T47D (cell line): ENCODE measurements around the gene OR10T2.
"Not testable (repeated sequence)": the region's sequence is repeated elsewhere in the genome, so short reads cannot be mapped to it uniquely, and the experiment has no call there.

Experiments used
- DNase-seq, 2 experiments: peaks; one replicate each; pipeline versions ENCODE4 v3.0.0 to v3.0.0-alpha.2; 2011 to 2012; ENCODE audit warnings: low read depth in 1 of 2, low spot score in 1 of 2
- JUND ChIP-seq: IDR thresholded peaks from 2 replicates; pipeline ENCODE4 v1.6.1; 2012; ENCODE audit warnings: low read depth
- in situ Hi-C: cut with HindIII; loops from 2 replicates; pipeline ENCODE4 v1.10.0; 2016; ENCODE audit warnings: low sequenced_read_pairs, low pct_unique_long_range_greater_than_20kb

Gene OR10T2, protein sequence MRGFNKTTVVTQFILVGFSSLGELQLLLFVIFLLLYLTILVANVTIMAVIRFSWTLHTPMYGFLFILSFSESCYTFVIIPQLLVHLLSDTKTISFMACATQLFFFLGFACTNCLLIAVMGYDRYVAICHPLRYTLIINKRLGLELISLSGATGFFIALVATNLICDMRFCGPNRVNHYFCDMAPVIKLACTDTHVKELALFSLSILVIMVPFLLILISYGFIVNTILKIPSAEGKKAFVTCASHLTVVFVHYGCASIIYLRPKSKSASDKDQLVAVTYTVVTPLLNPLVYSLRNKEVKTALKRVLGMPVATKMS

DNA sequence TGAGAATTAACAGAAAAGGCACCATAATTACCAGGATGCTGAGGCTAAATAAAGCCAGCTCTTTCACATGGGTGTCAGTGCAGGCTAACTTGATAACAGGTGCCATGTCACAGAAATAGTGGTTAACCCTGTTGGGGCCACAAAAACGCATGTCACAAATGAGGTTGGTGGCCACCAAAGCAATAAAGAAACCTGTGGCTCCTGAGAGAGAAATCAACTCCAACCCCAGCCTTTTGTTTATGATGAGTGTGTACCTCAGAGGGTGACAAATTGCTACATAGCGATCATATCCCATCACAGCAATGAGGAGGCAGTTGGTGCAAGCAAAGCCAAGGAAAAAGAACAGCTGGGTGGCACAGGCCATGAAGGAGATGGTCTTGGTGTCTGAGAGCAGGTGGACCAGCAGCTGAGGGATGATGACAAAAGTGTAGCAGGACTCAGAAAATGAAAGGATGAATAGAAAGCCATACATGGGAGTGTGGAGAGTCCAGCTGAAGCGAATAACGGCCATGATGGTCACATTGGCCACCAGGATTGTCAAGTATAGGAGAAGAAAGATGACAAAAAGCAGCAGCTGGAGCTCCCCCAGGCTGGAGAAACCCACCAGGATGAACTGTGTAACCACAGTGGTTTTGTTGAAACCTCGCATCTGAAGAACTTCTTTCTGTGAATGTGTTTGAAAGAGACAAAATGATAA is at the start of gene OR10T2:
Gene OR10T2, minus strand, starts transcription at position 649 of the 697 bp plus-strand sequence. Its CDS starts 0 bp downstream, at position 649.
- DNase-seq = no peak
- TF ChIP-seq JUND = no peak
- in situ Hi-C loops = no loop called here

DNA sequence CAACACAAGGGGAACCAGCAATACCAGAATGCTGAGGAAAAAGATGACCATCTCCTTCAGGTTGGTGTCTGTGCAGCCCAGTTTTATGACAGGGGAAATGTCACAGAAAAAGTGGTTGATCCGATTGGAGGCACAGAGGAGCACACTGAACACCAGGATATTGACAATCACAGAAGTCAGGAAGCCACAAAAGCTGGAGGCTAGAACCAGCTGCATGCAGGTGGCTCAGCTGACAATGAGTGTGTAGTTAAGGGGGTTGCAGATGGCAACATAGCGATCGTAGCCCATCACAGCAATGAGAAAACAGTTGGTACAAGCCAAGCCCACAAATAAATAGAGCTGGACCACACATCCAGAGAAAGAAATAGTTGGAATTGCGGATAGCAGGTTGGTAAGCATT is 46.1 kb upstream of the OR10T2 start:
- TF ChIP-seq JUND = no peak
- in situ Hi-C loops = no loop called here
- no peak for DNase-seq

DNA sequence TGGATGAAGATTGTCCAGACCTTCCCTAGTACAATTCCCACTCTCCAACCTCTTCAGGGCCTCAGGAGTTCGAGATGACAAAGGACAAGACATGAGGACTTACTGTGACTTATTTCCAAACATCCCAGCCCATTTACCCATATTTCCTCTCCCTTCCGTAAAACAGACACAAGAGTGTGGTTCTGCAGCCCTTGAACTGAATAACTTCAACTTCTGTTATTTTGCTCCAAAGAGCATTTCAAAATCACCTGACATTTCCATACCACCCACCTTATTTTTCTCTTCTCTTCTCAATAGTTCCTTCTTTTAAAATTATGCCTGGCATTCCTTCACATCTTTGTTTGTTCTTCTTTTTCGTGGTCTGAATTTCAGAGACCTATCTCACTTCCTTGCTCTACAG is 35.5 kb upstream of the OR10T2 start:
- no peak for TF ChIP-seq JUND
- in situ Hi-C loops = no loop called here
- no peak for DNase-seq

DNA sequence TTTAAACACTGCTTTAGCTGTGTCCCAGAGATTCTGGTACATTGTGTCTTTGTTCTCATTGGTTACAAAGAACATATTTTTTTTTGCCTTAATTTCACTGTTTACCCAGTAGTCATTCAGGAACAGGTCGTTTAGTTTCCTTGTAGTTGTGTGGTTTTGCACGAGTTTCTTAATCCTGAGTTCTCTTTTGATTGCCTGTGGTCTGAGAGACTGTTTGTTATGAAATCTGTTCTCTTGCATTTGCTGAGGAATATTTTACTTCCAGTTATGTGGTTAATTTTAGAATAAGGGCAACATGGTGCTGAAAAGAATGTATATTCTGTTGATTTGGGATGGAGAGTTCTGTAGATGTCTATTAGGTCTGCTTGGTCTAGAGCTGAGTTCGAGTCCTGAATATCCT is 30.9 kb upstream of the OR10T2 start:
- DNase-seq, in situ Hi-C loops: not testable (repeated sequence)

DNA sequence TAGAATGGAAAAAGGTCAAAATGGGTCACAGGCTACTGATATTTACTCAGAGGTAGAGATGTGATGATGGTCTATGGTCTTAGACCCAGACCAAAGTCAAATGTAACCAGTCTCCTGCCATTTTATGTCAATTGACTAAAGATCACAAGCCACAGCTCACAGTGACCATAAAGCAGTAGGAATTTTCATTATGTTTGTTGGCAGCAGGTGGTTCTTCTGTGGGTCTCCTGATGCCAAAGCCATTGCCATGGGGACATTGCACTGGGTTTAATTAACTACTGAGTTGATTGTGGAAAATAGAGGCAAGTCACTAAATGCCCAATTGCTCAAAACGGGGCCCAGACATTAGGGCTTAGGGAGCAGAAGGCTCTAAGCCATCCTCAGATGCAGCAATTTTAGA is 26.9 kb upstream of the OR10T2 start, which contains the start of gene OR10K2:
Gene OR10K2, minus strand, starts transcription at position 101 of the 400 bp plus-strand sequence. CDS start 5,371 bp downstream, outside the sequence.
- in situ Hi-C loops = no loop called here

DNA sequence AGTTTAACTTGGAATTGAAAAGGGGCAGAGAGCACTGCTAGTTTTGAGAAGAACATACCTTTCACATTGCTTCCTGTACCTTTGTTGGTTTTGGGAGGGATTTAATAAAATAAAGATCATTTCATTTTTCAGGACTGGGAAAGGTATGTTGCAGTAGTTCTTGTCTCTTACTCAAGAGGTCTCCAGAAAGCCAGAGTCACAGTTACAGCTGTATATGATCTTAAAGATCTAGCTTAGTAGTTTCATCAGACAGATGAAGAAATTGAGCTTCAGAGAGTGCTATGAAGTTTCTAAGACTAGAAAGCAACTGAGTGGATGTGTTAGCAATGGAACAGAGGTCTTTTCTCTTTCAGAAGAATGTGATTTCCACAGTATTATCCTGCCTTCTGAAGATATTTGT is 25.8 kb upstream of the OR10T2 start:
- no peak for DNase-seq
- in situ Hi-C loops = no loop called here
- TF ChIP-seq JUND = no peak

More for the DNA sequence above, 26.9 kb upstream of the OR10T2 start, which contains the start of gene OR10K2:
- no peak for DNase-seq
- TF ChIP-seq JUND = no peak

DNA sequence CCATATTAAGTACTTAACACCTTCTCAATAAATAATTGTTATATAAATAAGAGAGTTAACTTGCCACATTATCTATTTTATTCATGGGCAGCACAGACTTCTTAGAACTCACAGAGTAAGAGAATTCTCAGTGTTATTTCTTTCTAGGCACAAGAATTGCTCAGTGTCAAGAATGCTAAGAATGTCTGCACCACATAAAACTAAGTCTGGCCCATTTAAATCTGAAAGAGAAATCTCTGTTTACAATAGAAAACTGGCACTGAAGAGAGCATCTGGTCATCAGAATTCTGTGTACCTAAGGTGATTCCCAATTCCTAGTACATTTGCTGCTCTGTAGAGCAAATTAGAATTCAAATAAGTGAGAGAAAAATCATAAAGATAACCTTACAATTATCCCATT is 22.9 kb upstream of the OR10T2 start:
- no peak for TF ChIP-seq JUND
- no peak for DNase-seq
- in situ Hi-C loops = no loop called here

DNA sequence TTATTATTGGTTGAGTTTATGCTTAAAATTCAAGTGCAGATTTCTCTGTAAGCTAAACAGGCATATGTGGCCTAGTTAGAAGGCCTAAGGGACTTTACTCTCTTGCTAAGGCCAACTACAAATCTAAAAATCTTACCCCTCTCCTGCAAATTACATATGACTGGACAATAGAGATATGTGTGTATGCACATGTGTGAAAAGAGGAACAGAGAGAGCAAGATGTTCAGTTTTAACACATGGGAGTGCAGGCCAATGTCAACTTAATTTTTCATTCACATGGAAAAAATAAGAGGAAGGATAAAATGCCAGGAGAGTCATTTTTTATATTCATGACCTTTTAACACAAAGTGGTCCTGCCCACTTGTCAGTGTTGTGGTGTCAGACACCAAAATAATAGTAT is 18.3 kb upstream of the OR10T2 start:
- no peak for TF ChIP-seq JUND
- no peak for DNase-seq
- in situ Hi-C loops = no loop called here

DNA sequence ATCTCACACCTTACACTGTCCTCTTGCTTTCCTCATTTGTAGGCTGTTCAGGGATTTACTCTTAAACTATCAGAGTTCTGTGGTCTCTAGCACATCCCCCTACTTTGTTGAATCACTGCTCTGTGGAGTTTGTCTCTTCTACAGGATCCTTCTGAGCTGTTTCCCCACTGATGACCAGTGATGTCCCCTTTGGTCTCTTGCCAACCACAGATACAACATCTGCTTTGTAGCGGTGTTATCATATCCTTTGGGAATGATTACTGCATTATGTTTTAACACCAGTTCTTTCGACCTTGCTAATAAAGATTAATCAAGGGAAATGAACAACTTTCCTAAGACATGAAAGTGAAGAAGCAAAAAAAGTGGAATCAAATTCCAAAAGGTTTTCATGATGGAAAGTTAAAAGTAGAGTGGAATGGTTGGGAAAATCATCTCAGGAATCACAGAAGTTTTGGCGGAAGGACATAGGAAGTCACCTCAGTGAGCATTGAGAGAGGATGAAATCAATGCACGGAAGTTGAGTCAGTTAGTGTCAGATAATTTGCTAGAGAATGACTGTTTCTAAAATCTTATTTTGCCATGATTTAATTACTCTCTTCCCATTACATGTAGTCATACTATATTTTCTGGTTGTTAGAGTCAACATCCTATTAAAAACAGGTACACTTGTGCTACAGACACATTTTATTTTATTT is 15.5 kb upstream of the OR10T2 start:
- TF ChIP-seq JUND = no peak
- no peak for DNase-seq
- in situ Hi-C loops = no loop called here

DNA sequence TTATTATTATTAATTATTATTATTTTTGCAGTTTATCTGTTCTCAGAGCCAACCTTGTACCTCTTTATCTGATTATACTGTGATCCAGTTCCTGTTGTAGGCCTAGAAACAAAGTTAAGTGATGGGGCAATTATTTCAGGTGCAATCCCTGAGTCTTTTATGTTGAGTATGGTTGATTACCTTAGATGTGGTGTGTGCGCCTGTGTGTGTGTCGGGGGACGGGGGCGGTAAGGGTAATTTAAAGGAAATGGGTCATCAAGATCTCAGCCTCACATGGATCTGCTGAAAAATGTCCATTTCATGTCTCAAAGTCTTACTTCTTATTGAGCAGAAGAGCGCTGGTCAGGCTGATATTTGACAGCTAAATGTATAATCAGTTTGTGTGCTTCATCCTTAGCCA is 7.8 kb upstream of the OR10T2 start:
- DNase-seq = no peak
- in situ Hi-C loops = no loop called here

DNA sequence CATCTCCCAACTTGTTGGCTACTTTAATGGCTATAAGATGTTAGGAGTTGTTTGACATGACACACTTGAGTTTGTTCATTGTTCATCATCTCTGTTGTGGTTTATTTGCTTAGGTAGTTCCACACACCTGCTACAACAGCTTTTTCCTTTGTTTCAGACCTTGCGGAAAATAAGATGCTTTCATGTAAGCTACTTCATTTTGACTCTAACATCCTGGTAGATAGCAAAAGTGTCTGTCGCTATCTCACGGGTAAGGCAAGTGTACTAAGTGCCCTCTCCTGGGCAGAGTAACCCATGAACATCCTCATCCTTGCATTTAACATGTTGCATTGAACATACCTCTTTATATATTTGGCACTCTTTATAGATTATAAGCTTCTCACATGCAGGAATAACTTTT is 1.6 kb upstream of the OR10T2 start:
- no peak for DNase-seq
- no peak for TF ChIP-seq JUND
- in situ Hi-C loops = no loop called here

More for the DNA sequence above, 7.8 kb upstream of the OR10T2 start:
- TF ChIP-seq JUND = no peak

DNA sequence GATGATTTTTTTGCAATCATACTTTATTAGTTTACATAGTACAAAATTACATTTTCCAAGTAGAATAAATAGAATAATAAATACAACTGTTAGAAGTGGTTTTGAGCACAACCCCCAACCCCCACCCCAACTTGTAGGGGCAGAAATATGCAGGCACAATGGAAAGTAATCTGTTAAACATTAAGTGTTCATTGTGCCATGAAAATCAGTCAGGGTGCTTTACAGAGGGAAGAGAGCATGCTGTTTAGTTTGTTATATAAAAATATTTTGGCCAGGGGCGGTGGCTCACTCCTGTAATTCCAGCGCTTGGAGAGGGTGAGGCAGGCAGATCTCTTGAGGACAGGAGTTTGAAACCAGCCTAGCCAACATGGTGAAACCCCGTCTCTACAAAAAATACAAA is 2.6 kb downstream of the OR10T2 start:
- in situ Hi-C loops = no loop called here
- TF ChIP-seq JUND = no peak
- no peak for DNase-seq

DNA sequence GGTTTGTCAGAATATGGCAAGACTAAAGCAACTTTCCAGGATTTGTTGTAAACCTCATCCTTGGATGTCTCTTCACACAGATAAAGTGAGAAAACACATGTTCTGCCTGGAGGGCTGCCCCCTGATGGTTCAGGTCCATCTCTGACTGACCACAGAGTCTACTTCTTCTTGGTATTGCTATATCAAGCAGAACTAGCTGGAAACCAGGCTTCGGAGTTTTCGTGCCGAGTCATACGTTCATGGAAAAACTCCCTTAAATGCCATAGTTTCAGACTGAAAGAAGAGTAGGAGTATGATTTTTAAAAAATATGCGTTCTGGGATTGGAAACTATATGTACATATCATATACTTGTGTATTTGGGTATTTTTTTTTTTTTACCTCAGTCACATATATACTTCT is 5.8 kb downstream of the OR10T2 start:
- in situ Hi-C loops = no loop called here
- no peak for TF ChIP-seq JUND
- DNase-seq = no peak
